H1 (cell line): ENCODE data around the gene GBX1. TPM values are rescaled to one million over a fixed set of nuclear protein-coding genes. Genes with fewer than 3 reads are reported as not detected.

Experiments
- YY1 ChIP-seq: IDR thresholded peaks from 2 replicates; pipeline ENCODE4 v1.6.1; 2011; ENCODE audit warnings: low read depth, mild to moderate bottlenecking, low read length
- polyA plus RNA-seq, 7 experiments: library from polyadenylated mRNA; depleted of rRNA in 3 of 7; stranded (reverse) in 5 of 7; unstranded in 2 of 7; fragments of >200 nt in 5 of 7; fragments of 200-250 nt in 2 of 7; gene quantifications; 1 replicate in 5 of 7; 2 replicates in 1 of 7; 4 replicates in 1 of 7; pipeline versions ENCODE4 v1.2.1 to v1.2.3, GENCODE V29; 2011 to 2013; ENCODE audit warnings: missing spikeins in 2 of 7, mixed read lengths in 2 of 7
- total RNA-seq: library from RNA; stranded (reverse); fragmentation: NEBNext Ultra II Directional; extraction: Animal tissue kit (Norgen Biotek cat#: 25700); gene quantifications from 2 replicates; pipeline ENCODE4 v1.2.1, GENCODE V29; 2021
- TF ChIP-seq, protein P1 (sequence below), 3 experiments: IDR thresholded peaks; 1 replicate in 2 of 3; 2 replicates in 1 of 3; pipeline versions ENCODE4 v1.5.1 to v1.6.1; 2011; ENCODE audit warnings: low read length in 3 of 3, mild to moderate bottlenecking in 3 of 3, inconsistent platforms in 2 of 3, low read depth in 1 of 3, moderate library complexity in 1 of 3; ENCODE audit not compliant: insufficient read depth in 1 of 3; ENCODE audit errors: control extremely low read depth in 1 of 3

The GBX1 gene
- total and polyA plus RNA-seq, 2 of the 8 experiments (the other 6 are each of a cell fraction or from before 2014, with no cell fraction given): not detected

DNA sequence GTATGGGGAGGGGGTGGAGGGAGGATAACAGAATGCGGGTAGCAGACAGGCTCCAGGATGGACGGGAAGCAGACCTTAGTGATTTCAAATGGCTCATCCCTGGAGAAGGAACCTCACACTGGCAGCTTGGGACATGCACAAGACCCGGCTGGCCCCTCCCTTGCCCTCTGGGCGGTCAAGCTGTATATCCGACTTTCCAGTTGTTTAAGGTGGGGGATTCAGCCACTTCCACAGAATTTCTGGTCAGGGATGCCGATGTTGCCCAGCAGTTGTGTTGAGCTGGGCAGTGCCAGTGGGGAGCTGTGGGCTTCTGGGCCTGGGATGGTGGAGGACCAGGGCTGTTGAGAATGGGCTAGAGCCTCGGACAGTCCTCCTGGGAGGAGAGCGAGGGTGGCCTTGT, 38.8 kb downstream of the GBX1 start (continued):
- TF ChIP-seq, protein P1, sequence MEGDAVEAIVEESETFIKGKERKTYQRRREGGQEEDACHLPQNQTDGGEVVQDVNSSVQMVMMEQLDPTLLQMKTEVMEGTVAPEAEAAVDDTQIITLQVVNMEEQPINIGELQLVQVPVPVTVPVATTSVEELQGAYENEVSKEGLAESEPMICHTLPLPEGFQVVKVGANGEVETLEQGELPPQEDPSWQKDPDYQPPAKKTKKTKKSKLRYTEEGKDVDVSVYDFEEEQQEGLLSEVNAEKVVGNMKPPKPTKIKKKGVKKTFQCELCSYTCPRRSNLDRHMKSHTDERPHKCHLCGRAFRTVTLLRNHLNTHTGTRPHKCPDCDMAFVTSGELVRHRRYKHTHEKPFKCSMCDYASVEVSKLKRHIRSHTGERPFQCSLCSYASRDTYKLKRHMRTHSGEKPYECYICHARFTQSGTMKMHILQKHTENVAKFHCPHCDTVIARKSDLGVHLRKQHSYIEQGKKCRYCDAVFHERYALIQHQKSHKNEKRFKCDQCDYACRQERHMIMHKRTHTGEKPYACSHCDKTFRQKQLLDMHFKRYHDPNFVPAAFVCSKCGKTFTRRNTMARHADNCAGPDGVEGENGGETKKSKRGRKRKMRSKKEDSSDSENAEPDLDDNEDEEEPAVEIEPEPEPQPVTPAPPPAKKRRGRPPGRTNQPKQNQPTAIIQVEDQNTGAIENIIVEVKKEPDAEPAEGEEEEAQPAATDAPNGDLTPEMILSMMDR (IDR thresholded peaks at IDR 0.05; ENCODE audit: control extremely low read depth in 1 of 3, insufficient read depth in 1 of 3, low read depth in 1 of 3, low read length in 3 of 3): no peak
- TF ChIP-seq YY1: no peak
- TF ChIP-seq, all 59 proteins: peak for 0
